Vagina (tissue), 2 donors: ENCODE results near the gene PTPN1.

Experiments used
- CTCF ChIP-seq, 3 experiments: fragments of 450-650 bp in 2 of 3; fragments of 200-600 bp in 1 of 3; sonication (generic) in 1 of 3; IDR thresholded peaks; one replicate each; pipeline ENCODE4 v1.5.1; 2017 to 2019; ENCODE audit warnings: antibody characterized with exemption in 3 of 3, mild to moderate bottlenecking in 2 of 3, moderate library complexity in 2 of 3
- POLR2AphosphoS5 ChIP-seq, 2 donors: sonication (generic); formaldehyde crosslinking; IDR thresholded peaks; one replicate each; pipeline ENCODE4 v1.9.0; 2017; ENCODE audit warnings: antibody characterized with exemption in 2 of 2, mild to moderate bottlenecking in 2 of 2, low read depth in 1 of 2; ENCODE audit not compliant: insufficient read depth in 1 of 2

- TF ChIP-seq CTCF (IDR thresholded peaks at IDR 0.05) (no peak), POLR2AphosphoS5 (IDR thresholded peaks at IDR 0.05; ENCODE audit: insufficient read depth in 1 of 2, low read depth in 1 of 2) (no peak)
These were observed 118.1 kb downstream of the PTPN1 start for GRCh38 chr20:50628332-50628731.
